LNCaP clone FGC (cell line): ENCODE results near the gene DUSP22.

Source experiments
- DNase-seq: peaks from one replicate; pipeline ENCODE4 v3.0.0-alpha.2; 2011; ENCODE audit warnings: low read depth
- H3K4me3 ChIP-seq: 2 replicates; pipeline ENCODE4 v1.5.1; 2011; ENCODE audit warnings: mild to moderate bottlenecking, low read depth, low read length, control low read depth
- TF ChIP-seq, protein P1 (sequence below): IDR thresholded peaks from 2 replicates; pipeline ENCODE4 v1.5.1; 2012; ENCODE audit warnings: mild to moderate bottlenecking; ENCODE audit not compliant: control insufficient read depth, insufficient read depth; ENCODE audit errors: extremely low read depth

The DUSP22 gene

DNA sequence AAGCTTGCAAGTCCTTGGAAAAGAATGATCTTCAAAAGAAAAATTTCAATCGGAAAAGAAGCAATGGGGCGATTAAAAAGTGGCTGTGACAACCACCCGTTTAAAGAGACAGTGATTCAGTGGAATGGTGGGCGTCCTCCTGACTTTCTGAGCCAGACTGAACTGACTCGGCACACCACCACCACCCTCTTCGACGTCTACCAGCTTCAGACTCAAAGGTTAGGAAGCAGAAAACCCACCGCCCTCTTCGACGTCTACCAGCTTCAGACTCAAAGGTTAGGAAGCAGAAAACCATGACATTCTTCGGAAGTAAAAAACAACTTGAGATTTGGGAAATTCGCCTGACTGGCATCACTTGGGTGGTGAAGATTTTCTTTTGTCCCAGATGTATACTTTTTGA is 71.0 kb downstream of the DUSP22 start:
- TF ChIP-seq, protein P1, sequence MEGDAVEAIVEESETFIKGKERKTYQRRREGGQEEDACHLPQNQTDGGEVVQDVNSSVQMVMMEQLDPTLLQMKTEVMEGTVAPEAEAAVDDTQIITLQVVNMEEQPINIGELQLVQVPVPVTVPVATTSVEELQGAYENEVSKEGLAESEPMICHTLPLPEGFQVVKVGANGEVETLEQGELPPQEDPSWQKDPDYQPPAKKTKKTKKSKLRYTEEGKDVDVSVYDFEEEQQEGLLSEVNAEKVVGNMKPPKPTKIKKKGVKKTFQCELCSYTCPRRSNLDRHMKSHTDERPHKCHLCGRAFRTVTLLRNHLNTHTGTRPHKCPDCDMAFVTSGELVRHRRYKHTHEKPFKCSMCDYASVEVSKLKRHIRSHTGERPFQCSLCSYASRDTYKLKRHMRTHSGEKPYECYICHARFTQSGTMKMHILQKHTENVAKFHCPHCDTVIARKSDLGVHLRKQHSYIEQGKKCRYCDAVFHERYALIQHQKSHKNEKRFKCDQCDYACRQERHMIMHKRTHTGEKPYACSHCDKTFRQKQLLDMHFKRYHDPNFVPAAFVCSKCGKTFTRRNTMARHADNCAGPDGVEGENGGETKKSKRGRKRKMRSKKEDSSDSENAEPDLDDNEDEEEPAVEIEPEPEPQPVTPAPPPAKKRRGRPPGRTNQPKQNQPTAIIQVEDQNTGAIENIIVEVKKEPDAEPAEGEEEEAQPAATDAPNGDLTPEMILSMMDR, result no peak
- DNase-seq, result no peak
- no peak overlapping the region for H3K4me3 ChIP-seq

DNA sequence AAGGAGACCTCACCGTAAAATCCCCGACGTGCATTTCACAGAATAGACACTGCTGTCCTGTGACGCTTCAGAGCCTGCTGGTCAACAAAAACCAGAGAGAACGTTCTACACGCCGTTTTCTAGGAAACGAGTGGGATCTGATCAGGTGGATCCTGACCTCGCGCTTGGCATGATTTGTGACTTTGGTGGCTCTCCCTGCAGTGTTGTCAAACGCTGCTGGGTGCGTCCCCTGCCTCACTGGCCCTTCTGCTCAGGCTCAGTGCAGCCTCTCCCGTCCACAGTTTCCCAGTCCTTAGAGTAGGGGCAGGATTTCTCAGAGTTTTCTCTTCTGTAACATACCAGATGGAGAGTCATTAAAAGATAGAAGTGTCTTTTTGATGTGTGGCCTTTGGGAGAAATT is 71.6 kb downstream of the DUSP22 start:
- no peak for DNase-seq
- H3K4me3 ChIP-seq, result no peak overlapping the region
- TF ChIP-seq, protein P1, result no peak

DNA sequence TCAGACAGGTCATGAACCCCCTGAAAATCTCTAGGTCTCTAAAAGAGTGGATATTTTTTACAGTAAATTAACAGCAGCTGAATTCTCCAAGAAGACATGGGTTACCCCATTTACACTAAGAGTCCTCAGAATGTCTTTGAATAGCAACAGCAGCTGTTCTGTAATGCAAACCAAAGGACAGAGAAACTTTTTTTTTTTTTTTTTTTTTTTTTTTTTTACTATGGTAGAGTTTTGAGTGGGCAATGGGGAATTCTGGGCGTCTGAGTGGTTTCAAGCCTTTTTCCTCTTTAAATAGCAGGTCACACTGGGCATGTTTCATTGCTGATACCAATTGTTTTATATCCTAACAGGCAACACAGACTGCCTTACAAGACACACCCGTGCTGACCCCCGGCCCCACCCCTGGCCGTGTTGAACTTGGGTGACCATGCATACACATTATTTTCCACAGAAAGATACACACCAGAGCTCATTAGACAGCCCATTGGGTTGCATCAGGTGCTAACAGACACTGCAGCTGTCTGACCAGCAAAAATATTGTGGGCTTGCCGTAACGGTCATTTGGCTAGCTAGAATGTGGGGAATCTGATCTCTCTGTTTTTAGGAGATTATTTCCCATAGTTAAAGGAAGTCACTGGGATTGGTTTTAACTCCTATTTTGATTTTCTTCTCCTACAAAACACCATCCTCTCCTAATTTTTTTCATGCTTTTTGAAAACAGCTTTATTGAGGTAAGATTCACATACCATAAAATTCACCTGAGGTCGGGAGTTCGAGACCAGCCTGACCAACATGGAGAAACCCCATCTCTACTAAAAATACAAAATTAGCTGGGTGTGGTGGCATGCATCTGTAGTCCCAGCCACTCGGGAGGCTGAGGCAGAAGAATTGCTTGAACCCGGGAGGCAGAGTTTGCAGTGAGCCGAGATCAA is 72.6 kb downstream of the DUSP22 start:
- no peak for DNase-seq
- TF ChIP-seq, protein P1, result no peak
- no peak overlapping the region for H3K4me3 ChIP-seq

DNA sequence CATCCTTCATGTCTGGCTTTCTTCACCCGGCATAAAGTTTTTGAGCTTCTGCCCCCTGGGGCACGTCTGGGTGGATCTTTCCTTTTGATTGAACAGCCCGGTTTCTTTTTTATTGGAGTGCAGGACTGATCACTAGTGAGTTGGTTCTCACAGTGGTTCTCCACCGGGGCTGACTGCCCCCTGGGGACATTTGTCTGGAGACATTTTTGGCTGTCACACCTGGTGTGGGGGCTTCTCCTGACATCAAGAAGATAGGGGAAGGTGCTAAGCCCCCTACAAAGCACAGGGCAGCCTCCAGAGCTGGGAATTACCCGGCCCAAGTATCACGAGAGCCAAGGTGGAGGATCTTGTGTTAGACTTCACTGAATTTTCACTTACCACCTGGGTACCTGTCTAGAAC is 73.5 kb downstream of the DUSP22 start:
- TF ChIP-seq, protein P1, result no peak
- no peak for DNase-seq
- no peak overlapping the region for H3K4me3 ChIP-seq

DNA sequence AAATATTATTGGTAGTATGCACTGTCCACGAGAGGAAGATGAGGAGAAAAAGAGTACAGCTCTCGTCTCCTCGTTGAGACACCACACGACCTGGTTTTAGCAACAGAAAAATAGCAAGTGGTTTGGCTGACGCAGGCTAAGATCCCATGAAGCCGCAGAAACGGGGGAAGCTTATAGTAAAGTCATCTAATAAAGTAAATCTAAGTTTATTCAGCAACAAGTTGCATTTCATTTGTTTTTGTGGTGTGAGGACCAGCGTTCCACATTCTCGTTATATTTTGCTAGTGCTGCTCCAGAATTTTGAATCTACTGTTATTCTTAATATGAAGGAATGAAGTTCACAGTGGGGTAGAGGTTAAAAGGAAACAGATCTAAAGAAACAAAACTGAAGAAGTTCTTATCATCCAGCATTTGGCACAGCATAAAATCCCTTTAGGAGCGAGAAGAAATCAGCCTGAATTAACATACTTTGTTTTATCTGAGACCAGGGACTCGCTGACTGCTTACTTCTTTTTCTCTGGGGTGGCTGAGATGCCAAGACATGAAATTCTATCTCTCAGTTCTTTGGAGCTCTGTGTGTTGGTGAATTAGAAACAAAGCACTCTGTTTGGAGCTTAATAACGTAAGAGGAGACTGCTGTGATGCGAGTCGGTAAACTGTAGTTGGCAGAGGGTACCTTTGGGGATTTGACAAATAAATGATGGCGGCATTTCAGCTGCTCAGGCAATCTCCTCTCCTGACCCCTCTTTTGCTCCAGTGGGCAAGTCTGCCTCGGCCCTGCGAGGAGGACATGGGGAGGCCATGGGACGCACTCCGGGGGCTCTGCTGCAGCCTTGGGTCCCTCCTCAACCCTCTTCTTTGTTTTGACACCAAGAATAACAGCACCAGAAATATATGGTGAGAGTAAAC is 74.4 kb downstream of the DUSP22 start:
- DNase-seq, result no peak
- TF ChIP-seq, protein P1, result no peak
- no peak overlapping the region for H3K4me3 ChIP-seq

DNA sequence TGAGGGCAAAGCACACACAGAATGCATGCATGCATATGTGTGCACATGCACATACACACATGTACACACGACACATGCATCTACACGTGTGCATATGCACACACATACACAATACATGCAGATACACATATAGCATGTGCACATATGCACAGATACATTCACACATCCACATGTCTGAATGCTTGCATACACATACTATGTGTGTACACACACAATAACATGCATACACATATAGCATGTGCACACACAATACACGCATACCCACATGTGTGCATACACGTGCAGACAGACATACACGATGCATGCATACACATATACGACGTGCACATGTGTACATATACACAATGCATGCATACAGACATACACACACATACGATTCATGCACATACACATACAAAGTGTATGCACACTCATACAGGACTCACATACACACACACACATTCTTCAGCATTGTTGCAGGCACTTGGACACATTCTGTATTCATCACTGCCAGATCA is 75.1 kb downstream of the DUSP22 start:
- DNase-seq, result no peak
- TF ChIP-seq, protein P1, result no peak

More for the DNA sequence above, 75.1 kb downstream of the DUSP22 start:
- H3K4me3 ChIP-seq, result no peak overlapping the region
